ENCODE data around the gene WDR7. TPM values are rescaled to one million over a fixed set of nuclear protein-coding genes. Genes with fewer than 3 reads are reported as not detected.

Gene WDR7
- total and polyA plus RNA-seq, 12 donors = 3.1 to 32.6 (median 28.0) TPM

- H3K27ac ChIP-seq = no peak overlapping the region
- H3K4me1 ChIP-seq = no peaks in the 10 kb centered on the region
- H3K36me3 ChIP-seq = peaks cover 0 to 48% (median 6%) of the 10 kb centered on the region in 9 donors
- H3K27me3 ChIP-seq = no peaks in the 10 kb centered on the region
- 85 to 87% methylated on average over 7 of the region's 7 CpGs for WGBS, 2 donors
- intact Hi-C loops (cut with DNase I) = no loop called here
- DNase-seq (no peak), ATAC-seq (no peak)
- H3K9me3 ChIP-seq = no peaks in the 10 kb centered on the region
- no peak overlapping the region for H3K4me3 ChIP-seq
- no peak for TF ChIP-seq CTCF (IDR thresholded peaks at IDR 0.05)
Observed at GRCh38 chr18:56962322-56962721, 311.2 kb downstream of the WDR7 start.

GRCh38 chr18:56967035-56967434, 315.9 kb downstream of the WDR7 start:
- DNase-seq (no peak), ATAC-seq (no peak)
- intact Hi-C loops (cut with DNase I) = no loop called here
- Histone ChIP-seq H3K27ac (no peak overlapping the region), H3K27me3 (no peaks in the 10 kb centered on the region), H3K36me3 (peaks cover 0 to 30% (median 6%) of the 10 kb centered on the region in 9 donors), H3K4me3 (no peak overlapping the region), H3K4me1 (no peaks in the 10 kb centered on the region), H3K9me3 (no peaks in the 10 kb centered on the region)
- WGBS, 2 donors = 98 to 99% methylated on average over 3 of the region's 3 CpGs
- no peak for TF ChIP-seq CTCF (IDR thresholded peaks at IDR 0.05)

GRCh38 chr18:56973487-56973886, 322.3 kb downstream of the WDR7 start:
- H3K36me3 ChIP-seq = peaks cover 0 to 16% (median 4%) of the 10 kb centered on the region in 9 donors
- no peak overlapping the region for H3K4me3 ChIP-seq
- no peaks in the 10 kb centered on the region for H3K9me3 ChIP-seq
- intact Hi-C loops (cut with DNase I) = no loop called here
- no peak for TF ChIP-seq CTCF (IDR thresholded peaks at IDR 0.05)
- no peaks in the 10 kb centered on the region for H3K4me1 ChIP-seq
- ATAC-seq = no peak
- WGBS, 2 donors = 92 to 93% methylated on average over 2 of the region's 2 CpGs
- H3K27ac ChIP-seq = no peak overlapping the region
- no peaks in the 10 kb centered on the region for H3K27me3 ChIP-seq
- no peak for DNase-seq

- DNase-seq (no peak), ATAC-seq (no peak)
- Histone ChIP-seq H3K4me3 (no peak overlapping the region), H3K9me3 (no peaks in the 10 kb centered on the region), H3K4me1 (no peaks in the 10 kb centered on the region), H3K27ac (no peak overlapping the region), H3K36me3 (peaks cover 0 to 16% (median 4%) of the 10 kb centered on the region in 9 donors), H3K27me3 (no peaks in the 10 kb centered on the region)
- TF ChIP-seq CTCF (IDR thresholded peaks at IDR 0.05) = no peak
- 89 to 90% methylated on average over 1 of the region's 1 CpG for WGBS, 2 donors
- intact Hi-C loops (cut with DNase I) = no loop called here
Observed at GRCh38 chr18:56974141-56974540, 323.0 kb downstream of the WDR7 start.
